Hepatic stellate cell (primary cell): ENCODE results near the gene TTC39B.
"Not testable (repeated sequence)": the region's sequence is repeated elsewhere in the genome, so short reads cannot be mapped to it uniquely, and the experiment has no call there.

Source experiments
- DNase-seq: peaks from one replicate; pipeline ENCODE4 v3.0.0; 2011; ENCODE audit warnings: low spot score

Gene TTC39B

DNA sequence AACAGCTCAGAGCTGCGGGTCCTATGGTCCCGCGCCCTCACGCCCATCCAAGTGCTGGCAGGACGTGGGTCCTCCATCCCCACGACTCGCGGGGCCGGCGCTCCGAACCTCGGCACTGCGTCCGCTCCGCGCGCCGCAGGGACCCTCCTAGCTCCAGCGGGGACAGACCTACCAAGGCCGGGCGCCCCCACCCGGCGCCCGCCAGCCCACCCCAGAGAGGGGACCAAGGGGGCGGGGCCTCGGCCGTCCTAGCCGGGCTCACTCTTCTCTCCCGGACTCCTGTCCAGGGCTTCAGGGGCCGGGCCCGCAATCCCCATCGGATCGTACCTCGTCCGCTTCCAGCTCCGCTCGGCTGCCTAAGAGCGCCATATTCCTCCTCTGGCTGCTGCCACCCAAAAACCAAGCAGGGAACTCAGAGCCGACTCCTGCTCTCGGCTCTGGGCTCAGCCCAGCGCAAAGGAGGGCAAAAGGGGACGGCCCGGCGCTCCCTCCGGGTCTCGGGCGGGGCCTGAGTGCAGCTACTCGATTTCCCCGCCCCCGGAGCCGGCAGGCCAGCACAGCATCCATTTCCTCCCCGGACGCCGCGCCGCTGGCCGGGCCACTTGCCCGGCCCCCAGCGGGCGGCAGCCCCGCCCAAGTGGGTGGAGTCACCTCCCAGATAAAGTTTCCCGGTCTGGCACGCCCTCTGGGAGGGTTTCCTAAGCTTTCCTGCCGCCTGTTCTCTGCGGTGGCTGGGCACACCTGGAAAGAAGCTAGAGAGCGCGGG is at the start of gene TTC39B:
Gene TTC39B, minus strand, starts transcription at position 460 of the 766 bp plus-strand sequence. Its CDS starts 91 bp downstream, at position 369.
- DNase-seq: peak; percentile 88

- no peak for DNase-seq
These were observed 48.7 kb upstream of the TTC39B start for GRCh38 chr9:15355669-15356068.

- DNase-seq: no peak
These were observed 47.7 kb upstream of the TTC39B start for GRCh38 chr9:15354713-15355112.

DNA sequence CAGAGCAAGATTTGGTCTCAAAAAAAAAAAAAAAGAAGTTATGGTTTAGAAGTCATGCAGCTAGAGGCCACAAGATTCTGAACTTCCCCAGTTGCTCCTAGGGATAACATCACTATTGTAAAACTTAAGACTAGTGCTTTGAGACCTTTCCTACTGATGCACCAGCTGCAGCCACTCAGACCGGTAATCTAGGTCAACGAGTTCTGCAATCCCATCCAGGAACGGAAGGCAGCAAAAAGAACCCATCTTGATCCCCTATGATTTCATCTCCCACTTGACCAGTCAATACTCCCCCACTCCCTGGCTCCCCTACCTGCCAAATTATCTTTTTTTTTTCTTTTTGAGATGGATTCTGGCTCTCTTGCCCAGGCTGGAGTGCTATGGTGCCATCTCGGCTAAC is 46.9 kb upstream of the TTC39B start:
- no peak for DNase-seq

DNA sequence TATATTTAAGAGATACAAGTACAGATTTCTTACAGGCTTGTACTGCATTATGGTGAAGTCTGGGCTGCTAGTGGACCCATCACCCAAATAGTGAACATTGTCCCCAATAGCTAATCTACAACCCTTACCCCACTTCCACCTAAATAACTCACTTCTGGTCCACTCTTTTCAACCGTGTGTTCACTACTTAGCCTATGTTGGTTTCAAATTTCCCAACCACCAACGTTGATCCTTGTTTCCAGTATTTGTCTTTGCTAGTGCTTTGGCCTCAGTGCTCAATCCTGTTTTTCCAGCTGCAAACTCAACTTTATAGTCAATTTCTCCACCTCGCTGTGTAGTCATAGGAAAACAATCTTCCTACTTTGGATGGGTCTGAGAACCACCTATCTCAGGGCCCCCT is 45.3 kb upstream of the TTC39B start:
- no peak for DNase-seq

- no peak for DNase-seq
These were observed 43.1 kb upstream of the TTC39B start for GRCh38 chr9:15349892-15350761.

GRCh38 chr9:15346837-15347236 is 39.8 kb upstream of the TTC39B start:
- DNase-seq: no peak

GRCh38 chr9:15344191-15344590 is 37.2 kb upstream of the TTC39B start:
- no peak for DNase-seq

DNA sequence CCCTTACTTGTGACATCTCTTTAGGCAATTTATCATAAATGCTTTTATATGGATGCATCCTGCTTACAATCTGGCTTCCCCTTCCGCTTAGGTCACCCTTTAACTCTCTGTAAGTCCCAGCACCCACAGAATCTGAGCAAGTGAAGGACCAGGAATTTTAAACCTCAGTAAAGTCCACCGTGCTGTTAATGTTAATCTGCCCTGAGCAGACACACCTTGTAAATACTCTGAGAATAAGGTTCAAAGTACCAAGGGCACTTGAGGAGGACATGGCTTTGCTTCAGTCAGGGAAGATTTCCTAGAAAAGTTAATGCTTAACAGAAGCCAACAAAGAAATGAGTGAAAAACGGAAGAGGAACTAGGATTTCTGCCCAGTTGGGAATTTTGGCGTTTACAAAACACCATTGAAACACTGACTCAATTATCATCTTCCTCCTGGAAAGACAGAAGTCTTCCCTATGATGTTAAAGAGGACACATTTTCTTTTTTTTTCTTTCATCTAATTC is 26.4 kb upstream of the TTC39B start:
- no peak for DNase-seq

DNA sequence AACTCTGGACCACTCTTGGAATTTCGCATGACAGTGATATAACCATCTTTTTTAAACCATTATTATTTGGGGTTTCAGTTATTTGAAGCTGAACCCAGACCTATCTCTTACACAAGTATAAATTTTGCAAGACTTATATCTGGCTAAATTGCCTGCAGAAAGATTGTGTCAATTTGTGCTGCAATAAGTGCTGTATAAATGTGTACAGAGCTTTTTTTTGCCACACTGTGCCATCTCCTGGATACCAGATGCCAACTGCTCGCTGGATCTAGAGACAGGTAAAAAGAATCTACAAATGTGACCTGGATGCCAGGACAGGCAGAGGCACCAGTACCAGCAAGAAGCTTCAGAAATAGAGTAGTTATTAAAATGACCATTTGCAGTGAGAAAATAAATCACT is 25.9 kb upstream of the TTC39B start:
- DNase-seq: no peak

DNA sequence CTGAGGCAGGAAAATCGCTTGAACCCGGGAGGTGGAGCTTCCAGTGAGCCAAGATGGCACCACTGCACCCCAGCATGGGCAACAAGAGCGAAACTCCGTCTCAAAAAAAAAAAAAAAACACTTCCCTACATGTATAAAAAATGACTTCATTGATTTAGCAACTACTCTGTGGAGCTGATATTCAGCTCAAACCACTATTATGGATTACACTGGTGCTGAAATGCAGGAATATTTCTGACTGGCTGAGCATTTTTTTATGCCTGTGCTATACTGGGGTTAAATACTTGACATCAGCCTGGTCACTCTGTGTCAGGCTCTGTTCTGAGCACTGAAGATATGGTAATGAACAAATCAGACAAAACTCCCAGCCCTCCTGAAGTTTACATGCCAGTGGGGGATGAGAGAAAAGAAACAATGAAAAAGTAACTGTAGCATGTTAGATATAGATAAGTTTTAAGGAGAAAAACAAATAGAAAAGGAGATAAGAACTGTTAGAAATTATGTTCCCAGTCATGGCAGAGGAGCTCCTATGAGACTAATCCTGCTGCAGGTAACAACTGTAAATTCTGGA is 22.6 kb upstream of the TTC39B start:
- no peak for DNase-seq

DNA sequence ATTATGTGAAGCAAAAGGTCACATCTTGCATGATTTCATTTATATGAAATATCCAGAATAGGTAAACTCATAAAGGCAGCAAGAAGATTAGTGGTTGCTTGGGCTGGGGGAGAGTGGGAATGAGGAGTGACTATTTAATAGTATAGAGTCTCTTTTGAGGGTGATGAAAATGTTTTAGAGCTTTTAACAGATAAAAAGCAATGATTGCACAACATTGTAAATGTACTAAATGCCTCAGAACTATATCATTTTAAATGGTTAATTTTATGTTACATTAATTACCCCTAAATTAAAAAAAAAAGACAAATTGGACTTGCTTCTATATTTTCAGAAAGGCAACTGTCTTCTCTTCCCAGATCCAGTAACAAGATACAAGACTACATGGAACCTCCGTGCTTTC is 21.9 kb upstream of the TTC39B start:
- DNase-seq: no peak

DNA sequence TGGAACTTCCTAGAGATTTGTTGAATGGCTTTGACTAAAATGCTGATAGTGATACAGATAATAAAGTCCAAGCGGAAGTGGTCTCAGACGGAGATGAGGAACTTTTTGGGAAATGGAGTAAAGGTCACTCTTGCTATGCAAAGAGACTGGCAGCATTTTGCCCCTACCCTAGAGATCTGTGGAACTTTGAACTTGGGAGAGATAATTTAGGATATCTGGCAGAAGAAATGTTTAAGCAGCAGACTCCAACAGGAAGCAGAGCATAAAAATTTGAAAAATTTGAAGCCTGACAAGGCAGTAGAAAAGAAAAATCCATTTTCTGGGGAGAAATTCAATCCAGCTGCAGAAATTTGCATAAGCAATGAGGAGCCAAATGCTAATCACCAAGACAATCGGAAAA is 15.7 kb upstream of the TTC39B start:
- DNase-seq: not testable (repeated sequence)

- not testable (repeated sequence) for DNase-seq
These were observed 12.6 kb upstream of the TTC39B start for GRCh38 chr9:15319661-15320060.

GRCh38 chr9:15317836-15318235 is 10.8 kb upstream of the TTC39B start:
- no peak for DNase-seq

- no peak for DNase-seq
These were observed 4.6 kb upstream of the TTC39B start for GRCh38 chr9:15311607-15312006.

DNA sequence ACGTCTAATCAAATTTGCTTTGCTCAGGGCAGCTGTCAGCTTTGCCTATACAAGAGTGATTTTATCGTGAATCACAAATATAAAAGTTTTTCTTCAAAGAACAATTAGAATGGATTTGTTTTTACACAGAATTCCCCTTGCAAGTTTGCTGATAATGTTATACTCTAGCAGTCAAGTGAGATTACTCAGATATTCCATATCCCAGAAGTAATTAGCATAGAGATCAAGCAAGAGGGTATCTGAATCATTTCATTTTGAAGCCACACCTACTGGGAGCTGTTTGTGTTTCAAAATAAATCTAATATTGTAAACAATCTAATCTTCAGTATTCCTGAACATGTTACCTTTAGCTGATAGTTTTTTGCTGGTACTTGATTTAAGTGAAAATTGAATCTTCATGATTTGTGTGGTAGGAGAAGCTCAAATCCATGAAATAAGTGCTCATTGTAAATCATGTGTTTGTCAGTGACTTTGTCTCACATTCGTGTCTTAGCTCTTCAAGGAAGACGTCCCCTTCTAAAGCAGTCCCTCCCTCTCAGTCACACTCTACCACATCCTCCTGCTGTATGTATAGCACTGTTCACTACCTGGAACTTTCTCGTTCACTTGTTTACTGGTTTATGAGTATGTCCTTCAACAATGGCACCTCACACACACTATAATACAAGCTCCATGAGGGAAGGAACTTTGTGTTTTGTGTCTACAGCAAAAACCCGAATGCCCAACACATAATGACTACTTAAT is 3.3 kb upstream of the TTC39B start:
- DNase-seq: no peak

DNA sequence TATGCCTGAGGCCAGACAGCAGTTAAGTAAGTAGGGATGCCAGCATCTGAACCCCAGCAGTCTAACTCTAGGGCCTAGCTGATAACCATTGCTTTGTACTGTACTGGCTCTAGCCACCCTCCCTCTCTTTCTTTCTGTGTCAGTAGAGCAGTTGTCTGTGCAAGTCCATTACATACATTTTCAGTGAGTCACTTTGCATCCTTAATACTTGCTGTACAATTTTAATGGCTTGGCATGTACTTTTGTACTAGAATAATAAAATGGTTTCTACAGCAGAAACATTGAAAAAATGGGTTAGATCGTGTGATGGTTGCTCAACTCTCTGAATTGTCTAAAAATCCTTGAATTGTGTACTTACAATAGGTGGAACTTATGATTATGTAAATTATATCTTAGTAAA is 1.5 kb upstream of the TTC39B start:
- DNase-seq: peak; percentile 40

DNA sequence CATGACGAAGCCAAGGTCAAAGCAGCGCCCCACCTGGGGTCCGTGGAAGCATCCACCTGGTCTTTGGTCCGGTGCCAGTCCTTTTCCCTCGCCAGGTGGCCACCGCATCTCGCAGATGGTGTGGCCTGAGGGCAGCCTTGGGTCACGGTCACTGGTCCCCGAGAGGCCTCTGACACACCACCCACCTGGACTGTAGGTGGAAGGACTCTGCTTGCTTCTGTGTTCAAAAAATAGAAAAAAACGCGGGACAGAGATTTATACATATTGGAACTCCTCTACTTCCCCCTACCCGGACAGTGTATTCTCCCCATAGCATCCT is 466 bp upstream of the TTC39B start:
- DNase-seq: no peak

- DNase-seq: peak; percentile 35
These were observed 804 bp downstream of the TTC39B start for GRCh38 chr9:15306068-15306756.

- DNase-seq: no peak
These were observed 1.5 kb downstream of the TTC39B start for GRCh38 chr9:15305470-15305869.

DNA sequence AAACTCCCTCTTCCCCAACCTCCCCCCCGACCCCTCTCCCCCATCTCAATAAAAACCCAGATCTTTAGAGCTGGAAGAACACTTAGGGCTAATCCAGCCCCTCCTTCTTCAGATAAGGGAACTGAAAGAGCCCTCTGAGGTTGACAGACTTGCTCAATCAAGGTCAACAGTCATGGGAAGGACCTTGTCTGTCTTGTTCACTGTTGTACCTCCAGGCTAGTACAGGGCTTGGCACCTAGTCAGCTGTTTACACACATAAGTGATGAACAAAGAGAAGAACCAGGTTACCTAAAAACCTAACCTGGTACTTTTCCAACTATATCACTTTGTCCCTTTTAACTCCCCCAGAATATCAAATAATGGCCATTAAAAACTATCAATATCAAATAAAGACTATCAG is 2.4 kb downstream of the TTC39B start:
- no peak for DNase-seq
